Lower lobe of right lung (tissue), 2 donors: ENCODE results near the gene TMPRSS15. TPM values are rescaled to one million over a fixed set of nuclear protein-coding genes. Genes with fewer than 3 reads are reported as not detected.

Source experiments
- ATAC-seq, 2 donors: fragments of 200-7000 bp; cut with Tn5 transposase; one replicate each; pipeline ENCODE4 v1.9.1; 2020 to 2022; ENCODE audit warnings: mild to moderate bottlenecking in 2 of 2, moderate library complexity in 2 of 2
- DNase-seq: peaks from one replicate; pipeline ENCODE4 v3.0.0-alpha.2; 2020
- H3K27ac ChIP-seq: fragments of 200-600 bp; one replicate; pipeline ENCODE4 v1.8.0; 2022
- H3K27me3 ChIP-seq: fragments of 200-600 bp; one replicate; pipeline ENCODE4 v1.8.0; 2022; ENCODE audit warnings: low read depth
- H3K36me3 ChIP-seq: fragments of 200-600 bp; one replicate; pipeline ENCODE4 v1.8.0; 2022; ENCODE audit warnings: mild to moderate bottlenecking
- H3K4me1 ChIP-seq: fragments of 200-600 bp; one replicate; pipeline ENCODE4 v1.8.0; 2022
- H3K4me3 ChIP-seq: fragments of 200-600 bp; one replicate; pipeline ENCODE4 v1.8.0; 2022; ENCODE audit warnings: mild to moderate bottlenecking
- H3K9me3 ChIP-seq: fragments of 200-600 bp; one replicate; pipeline ENCODE4 v1.8.0; 2022
- CTCF ChIP-seq: fragments of 200-600 bp; IDR thresholded peaks from one replicate; pipeline ENCODE4 v1.8.0; 2022; ENCODE audit warnings: antibody characterized with exemption, mild to moderate bottlenecking
- intact Hi-C: fragments of 100-400 bp; cut with DNase I; formaldehyde crosslinking; loops from one replicate; pipeline ENCODE4 v1.11.0; 2022
- total RNA-seq: library from RNA; stranded (reverse); fragmentation: NEBNext Ultra II Directional; extraction: Animal tissue kit (Norgen Biotek cat#: 25700); gene quantifications from one replicate; pipeline ENCODE4 v1.2.1, GENCODE V29; 2021
- donor health status: DM: no; HTN: yes; CAD: no; lungs with severe emphysema.

The TMPRSS15 gene
- total RNA-seq, 1 donor from 2014 or later: not detected

- no peaks in the 10 kb centered on the region for H3K36me3 ChIP-seq
- peaks cover 9% of the 10 kb centered on the region for H3K4me1 ChIP-seq
- no peak overlapping the region for H3K27ac ChIP-seq
- H3K4me3 ChIP-seq: no peak overlapping the region
- ATAC-seq (no peak), DNase-seq (no peak)
- intact Hi-C loops: no loop called here
- peaks cover 19% of the 10 kb centered on the region for H3K27me3 ChIP-seq
- no peaks in the 10 kb centered on the region for H3K9me3 ChIP-seq
- no peak for TF ChIP-seq CTCF
These were observed 155.4 kb downstream of the TMPRSS15 start for GRCh38 chr21:18248171-18248570.

GRCh38 chr21:18245464-18245967, 158.1 kb downstream of the TMPRSS15 start:
- Histone ChIP-seq H3K36me3 (no peaks in the 10 kb centered on the region), H3K27me3 (peaks cover 23% of the 10 kb centered on the region), H3K4me1 (peaks cover 9% of the 10 kb centered on the region), H3K4me3 (peak overlapping the region; percentile 43), H3K9me3 (no peaks in the 10 kb centered on the region), H3K27ac (no peak overlapping the region)
- ATAC-seq (peak; percentile 40 to 42), DNase-seq (no peak)
- intact Hi-C loops: no loop called here
- TF ChIP-seq CTCF: no peak

GRCh38 chr21:18244671-18245463, 158.7 kb downstream of the TMPRSS15 start, which contains the start of gene CHODL:
Gene CHODL, plus strand, starts transcription at chr21:18244833. Its CDS starts 391 bp downstream, at chr21:18245224.
- Histone ChIP-seq H3K36me3 (no peaks in the 10 kb centered on the region), H3K4me3 (peak within 1 kb of the TSS; percentile 43), H3K27ac (no peak within 1 kb of the TSS), H3K4me1 (peaks cover 9% of the 10 kb centered on the region), H3K9me3 (no peaks in the 10 kb centered on the region), H3K27me3 (peaks cover 23% of the 10 kb centered on the region)
- intact Hi-C loops: no loop called here
- TF ChIP-seq CTCF: no peak
- ATAC-seq (peak; percentile 30 to 55), DNase-seq (no peak)

- Histone ChIP-seq H3K4me1 (no peaks in the 10 kb centered on the region), H3K36me3 (no peaks in the 10 kb centered on the region), H3K4me3 (no peak overlapping the region), H3K27me3 (no peaks in the 10 kb centered on the region), H3K9me3 (no peaks in the 10 kb centered on the region), H3K27ac (no peak overlapping the region)
- TF ChIP-seq CTCF: no peak
- intact Hi-C loops: no loop called here
- DNase-seq (no peak), ATAC-seq (no peak)
These were observed 168.0 kb downstream of the TMPRSS15 start for GRCh38 chr21:18235545-18235944.

- Histone ChIP-seq H3K27ac (no peak overlapping the region), H3K27me3 (no peaks in the 10 kb centered on the region), H3K36me3 (no peaks in the 10 kb centered on the region), H3K4me3 (no peak overlapping the region), H3K4me1 (no peaks in the 10 kb centered on the region), H3K9me3 (no peaks in the 10 kb centered on the region)
- intact Hi-C loops: no loop called here
- DNase-seq (no peak), ATAC-seq (no peak)
- TF ChIP-seq CTCF: no peak
These were observed 175.4 kb downstream of the TMPRSS15 start for GRCh38 chr21:18228060-18228739.
